ENCODE results near the gene CGNL1. TPM values are rescaled to one million over a fixed set of nuclear protein-coding genes. Genes with fewer than 3 reads are reported as not detected.

CGNL1 gene
- total RNA-seq, 2 experiments from 2014 or later, result not detected

DNA sequence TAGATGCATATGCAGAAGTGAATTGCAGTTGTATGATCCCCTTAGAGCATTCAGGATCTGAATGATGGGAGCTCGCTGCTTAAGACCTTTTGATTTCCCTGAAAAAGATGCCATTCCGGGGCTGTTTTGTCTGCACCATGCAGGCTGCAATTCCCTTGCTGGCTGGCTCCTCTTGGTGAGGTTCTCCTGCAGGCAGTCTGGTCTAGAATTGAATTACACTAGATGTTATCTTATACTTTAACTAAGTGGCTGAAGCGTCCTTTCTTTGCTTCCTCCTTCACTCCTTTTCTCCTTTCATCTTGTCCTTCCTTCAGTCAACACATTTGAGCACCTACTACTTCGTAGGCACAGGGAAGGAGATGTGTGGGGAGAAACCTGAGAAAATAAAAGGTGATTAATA lies 196.8 kb downstream of the CGNL1 start:
- no peaks in the 10 kb centered on the region for H3K9me3 Mint-ChIP-seq (ENCODE audit: insufficient read depth)
- DNase-seq (no peak), ATAC-seq (no peak)
- ChIA-PET POLR2A (no interaction called here), CTCF (interaction anchor here (1.0 to 1.4 kb wide), 2 partner anchors 12 to 13 kb away, joined by 3 to 4 read pairs; no protein-coding TSS in a partner anchor)
- no peak overlapping the region for H3K27ac Mint-ChIP-seq
- H3K36me3 Mint-ChIP-seq (ENCODE audit: low read depth), result no peaks in the 10 kb centered on the region
- H3K27me3 Mint-ChIP-seq (ENCODE audit: low read depth), result peaks cover 5% of the 10 kb centered on the region
- H3K4me3 Mint-ChIP-seq, result no peak overlapping the region
- no peaks in the 10 kb centered on the region for H3K4me1 Mint-ChIP-seq (ENCODE audit: low read depth)

DNA sequence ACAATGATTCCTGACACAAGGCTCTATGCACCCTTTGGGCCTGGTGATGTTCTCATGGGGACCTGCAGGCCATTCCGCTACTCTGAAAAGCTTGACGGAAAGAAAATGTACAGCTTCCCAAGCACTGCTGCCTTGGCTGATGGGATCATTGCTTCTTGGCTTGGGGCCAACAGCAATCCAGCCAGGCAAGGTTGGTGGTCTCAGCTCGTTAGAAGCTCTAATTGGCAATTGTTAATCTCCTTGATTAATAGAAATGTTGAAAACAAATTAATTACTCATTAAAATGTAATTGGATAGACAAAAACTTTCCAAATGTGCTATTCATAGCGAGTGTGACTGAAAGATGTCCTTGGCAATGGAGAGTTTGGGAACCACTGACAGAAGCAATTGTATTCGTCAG lies 199.1 kb downstream of the CGNL1 start:
- H3K9me3 Mint-ChIP-seq (ENCODE audit: insufficient read depth), result no peaks in the 10 kb centered on the region
- ChIA-PET POLR2A (no interaction called here), CTCF (interaction anchor here (1.2 kb wide), 1 partner anchor 15 kb away, joined by 7 read pairs; no protein-coding TSS in a partner anchor)
- no peak overlapping the region for H3K4me3 Mint-ChIP-seq
- DNase-seq (no peak), ATAC-seq (no peak)
- H3K27ac Mint-ChIP-seq, result no peak overlapping the region
- H3K4me1 Mint-ChIP-seq (ENCODE audit: low read depth), result no peaks in the 10 kb centered on the region
- no peaks in the 10 kb centered on the region for H3K36me3 Mint-ChIP-seq (ENCODE audit: low read depth)
- no peaks in the 10 kb centered on the region for H3K27me3 Mint-ChIP-seq (ENCODE audit: low read depth)

DNA sequence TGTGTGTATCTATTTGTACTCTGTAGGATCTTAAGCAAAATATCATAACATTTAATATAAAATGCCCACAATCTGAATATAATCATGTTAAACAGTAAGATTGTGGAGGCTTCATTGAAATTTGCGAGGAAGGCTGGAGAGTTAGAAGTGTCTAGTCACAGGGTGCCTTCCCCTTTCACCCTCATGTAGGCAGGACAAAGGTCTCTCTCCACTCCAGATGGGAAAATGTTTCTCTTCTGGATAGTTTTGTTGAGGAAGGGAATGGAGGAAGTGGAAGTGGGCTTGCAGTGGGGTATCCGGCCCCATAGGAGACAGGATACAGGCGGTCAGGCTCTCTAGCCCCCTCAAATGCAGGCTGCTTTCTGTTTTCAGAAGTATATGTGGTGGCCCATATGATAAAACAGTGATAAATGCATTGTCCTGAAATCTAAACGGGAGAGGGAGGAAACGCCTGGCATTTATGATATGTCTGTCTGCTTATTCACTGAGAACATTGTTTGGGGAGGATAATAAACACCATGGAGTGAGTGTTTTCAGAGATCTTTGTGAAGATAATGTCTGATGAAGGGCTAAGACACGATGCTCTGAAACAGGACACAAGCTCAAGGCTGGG lies 202.1 kb downstream of the CGNL1 start:
- DNase-seq (no peak), ATAC-seq (no peak)
- Mint-ChIP-seq H3K36me3 (ENCODE audit: low read depth) (no peaks in the 10 kb centered on the region), H3K9me3 (ENCODE audit: insufficient read depth) (peaks cover 7% of the 10 kb centered on the region), H3K4me1 (ENCODE audit: low read depth) (no peaks in the 10 kb centered on the region), H3K27me3 (ENCODE audit: low read depth) (peaks cover 3% of the 10 kb centered on the region), H3K4me3 (no peak overlapping the region), H3K27ac (no peak overlapping the region)
- ChIA-PET CTCF (interaction anchor here (1.0 to 1.5 kb wide), 2 partner anchors 17 to 18 kb away, joined by 3 to 4 read pairs; no protein-coding TSS in a partner anchor), POLR2A (no interaction called here)

- DNase-seq, result no peak
- no peaks in the 10 kb centered on the region for H3K36me3 Mint-ChIP-seq (ENCODE audit: low read depth)
- H3K4me3 Mint-ChIP-seq, result no peak overlapping the region
- H3K27ac Mint-ChIP-seq, result no peak overlapping the region
- ChIA-PET CTCF (interaction anchor here (1.0 kb wide), 1 partner anchor 20 kb away, joined by 3 read pairs; no protein-coding TSS in a partner anchor), POLR2A (no interaction called here)
- no peaks in the 10 kb centered on the region for H3K4me1 Mint-ChIP-seq (ENCODE audit: low read depth)
- peaks cover 6% of the 10 kb centered on the region for H3K27me3 Mint-ChIP-seq (ENCODE audit: low read depth)
- peaks cover 9% of the 10 kb centered on the region for H3K9me3 Mint-ChIP-seq (ENCODE audit: insufficient read depth)
- ATAC-seq, result no peak
These were observed 204.1 kb downstream of the CGNL1 start for GRCh38 chr15:57580428-57580827.

DNA sequence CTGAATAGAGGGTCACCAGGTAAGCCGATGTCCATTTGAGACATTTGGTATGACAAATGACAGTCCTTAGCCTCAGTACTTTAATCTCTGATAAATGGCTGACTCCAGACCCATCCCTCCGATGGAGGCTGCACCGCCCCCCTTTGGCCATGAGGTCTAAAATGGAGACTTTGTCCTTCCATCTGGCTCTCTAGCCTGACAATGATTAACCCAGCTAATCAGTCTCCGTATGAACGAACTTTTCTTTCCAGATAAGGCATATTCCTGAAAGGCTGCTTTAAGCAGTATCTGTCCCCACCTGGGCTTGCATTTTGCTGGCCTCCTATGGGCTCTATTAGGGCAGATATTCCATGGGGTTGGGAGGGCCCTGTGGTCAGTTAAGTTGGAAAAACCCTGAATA lies 204.6 kb downstream of the CGNL1 start:
- DNase-seq (no peak), ATAC-seq (no peak)
- H3K4me3 Mint-ChIP-seq, result no peak overlapping the region
- H3K9me3 Mint-ChIP-seq (ENCODE audit: insufficient read depth), result peaks cover 9% of the 10 kb centered on the region
- ChIA-PET POLR2A (no interaction called here), CTCF (no interaction called here)
- peaks cover 6% of the 10 kb centered on the region for H3K27me3 Mint-ChIP-seq (ENCODE audit: low read depth)
- no peaks in the 10 kb centered on the region for H3K4me1 Mint-ChIP-seq (ENCODE audit: low read depth)
- no peak overlapping the region for H3K27ac Mint-ChIP-seq
- no peaks in the 10 kb centered on the region for H3K36me3 Mint-ChIP-seq (ENCODE audit: low read depth)

GRCh38 chr15:57582090-57582489 lies 205.8 kb downstream of the CGNL1 start:
- no peak for ATAC-seq
- DNase-seq, result no peak
- H3K27ac Mint-ChIP-seq, result no peak overlapping the region
- H3K4me1 Mint-ChIP-seq (ENCODE audit: low read depth), result no peaks in the 10 kb centered on the region
- ChIA-PET POLR2A (no interaction called here), CTCF (no interaction called here)
- H3K36me3 Mint-ChIP-seq (ENCODE audit: low read depth), result no peaks in the 10 kb centered on the region
- H3K27me3 Mint-ChIP-seq (ENCODE audit: low read depth), result peaks cover 6% of the 10 kb centered on the region
- H3K4me3 Mint-ChIP-seq, result no peak overlapping the region
- peaks cover 9% of the 10 kb centered on the region for H3K9me3 Mint-ChIP-seq (ENCODE audit: insufficient read depth)

DNA sequence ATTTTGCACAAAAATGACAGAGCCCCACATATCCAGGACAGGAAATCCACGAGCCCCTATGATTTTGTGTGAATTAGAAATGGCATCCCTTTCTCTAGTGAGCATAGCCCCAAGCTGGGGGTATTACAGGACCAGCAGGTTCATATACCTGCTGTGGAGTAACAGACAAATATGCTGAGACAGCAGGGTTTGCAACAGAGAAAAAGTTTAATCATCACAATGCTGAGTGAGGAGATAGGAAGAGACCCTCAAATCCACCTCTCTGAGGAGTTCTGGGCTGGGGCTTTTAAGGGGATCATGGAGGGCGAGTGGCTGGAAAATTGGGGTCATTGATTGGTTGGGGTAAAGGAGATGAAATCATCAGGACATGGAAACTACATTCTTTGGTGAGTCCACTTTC lies 207.0 kb downstream of the CGNL1 start:
- peaks cover 11% of the 10 kb centered on the region for H3K27me3 Mint-ChIP-seq (ENCODE audit: low read depth)
- ATAC-seq, result no peak
- no peaks in the 10 kb centered on the region for H3K4me1 Mint-ChIP-seq (ENCODE audit: low read depth)
- no peak for DNase-seq
- H3K9me3 Mint-ChIP-seq (ENCODE audit: insufficient read depth), result peaks cover 9% of the 10 kb centered on the region
- CTCF ChIA-PET, result no interaction called here
- H3K4me3 Mint-ChIP-seq, result no peak overlapping the region
- POLR2A ChIA-PET, result no interaction called here
- no peak overlapping the region for H3K27ac Mint-ChIP-seq
- H3K36me3 Mint-ChIP-seq (ENCODE audit: low read depth), result no peaks in the 10 kb centered on the region

- DNase-seq, result no peak
- Mint-ChIP-seq H3K4me1 (ENCODE audit: low read depth) (no peaks in the 10 kb centered on the region), H3K9me3 (ENCODE audit: insufficient read depth) (peaks cover 9% of the 10 kb centered on the region), H3K36me3 (ENCODE audit: low read depth) (no peaks in the 10 kb centered on the region), H3K27me3 (ENCODE audit: low read depth) (peaks cover 11% of the 10 kb centered on the region), H3K4me3 (no peak overlapping the region), H3K27ac (no peak overlapping the region)
- ATAC-seq, result no peak
- ChIA-PET CTCF (no interaction called here), POLR2A (no interaction called here)
These were observed 207.4 kb downstream of the CGNL1 start for GRCh38 chr15:57583720-57584119.

- ChIA-PET CTCF (interaction anchor here (1.0 to 2.4 kb wide), 2 partner anchors 27 to 59 kb away, joined by 4 to 12 read pairs; no protein-coding TSS in a partner anchor), POLR2A (no interaction called here)
- H3K27me3 Mint-ChIP-seq (ENCODE audit: low read depth), result peaks cover 33% of the 10 kb centered on the region
- peaks cover 4% of the 10 kb centered on the region for H3K4me1 Mint-ChIP-seq (ENCODE audit: low read depth)
- ATAC-seq, result no peak
- no peak overlapping the region for H3K4me3 Mint-ChIP-seq
- no peaks in the 10 kb centered on the region for H3K36me3 Mint-ChIP-seq (ENCODE audit: low read depth)
- no peak for DNase-seq
- peaks cover 9% of the 10 kb centered on the region for H3K9me3 Mint-ChIP-seq (ENCODE audit: insufficient read depth)
- no peak overlapping the region for H3K27ac Mint-ChIP-seq
These were observed 210.5 kb downstream of the CGNL1 start for GRCh38 chr15:57586661-57587424.

DNA sequence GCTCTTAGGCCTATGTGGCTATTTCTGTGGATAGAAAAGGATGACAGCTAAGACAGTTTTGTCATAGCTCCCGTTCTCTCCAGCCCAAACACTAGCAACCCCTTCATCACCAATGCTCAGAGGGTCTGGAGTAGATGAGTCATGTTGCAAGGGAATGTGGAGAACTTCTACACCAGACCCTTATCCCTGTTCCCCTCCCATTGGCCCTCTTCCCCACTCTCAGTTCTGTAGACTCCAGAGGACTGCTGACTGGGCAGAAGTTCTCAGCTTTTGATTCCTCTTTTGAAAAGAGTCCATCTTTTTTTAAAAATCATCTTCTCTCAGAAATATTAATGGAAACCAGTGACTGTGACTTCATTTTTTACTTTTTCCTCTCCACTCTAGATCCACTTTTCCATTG lies 213.0 kb downstream of the CGNL1 start:
- POLR2A ChIA-PET, result no interaction called here
- ATAC-seq, result no peak
- H3K27me3 Mint-ChIP-seq (ENCODE audit: low read depth), result peaks cover 44% of the 10 kb centered on the region
- H3K27ac Mint-ChIP-seq, result no peak overlapping the region
- no peaks in the 10 kb centered on the region for H3K36me3 Mint-ChIP-seq (ENCODE audit: low read depth)
- peaks cover 4% of the 10 kb centered on the region for H3K4me1 Mint-ChIP-seq (ENCODE audit: low read depth)
- H3K4me3 Mint-ChIP-seq, result no peak overlapping the region
- CTCF ChIA-PET, result interaction anchor here (3.1 kb wide), 1 partner anchor 28 kb away, joined by 12 read pairs; no protein-coding TSS in a partner anchor
- no peak for DNase-seq
- no peaks in the 10 kb centered on the region for H3K9me3 Mint-ChIP-seq (ENCODE audit: insufficient read depth)

GRCh38 chr15:57589754-57590153 lies 213.4 kb downstream of the CGNL1 start:
- no peak overlapping the region for H3K27ac Mint-ChIP-seq
- ChIA-PET CTCF (interaction anchor here (3.1 kb wide), 1 partner anchor 29 kb away, joined by 12 read pairs; no protein-coding TSS in a partner anchor), POLR2A (no interaction called here)
- peaks cover 4% of the 10 kb centered on the region for H3K4me1 Mint-ChIP-seq (ENCODE audit: low read depth)
- DNase-seq (no peak), ATAC-seq (no peak)
- H3K27me3 Mint-ChIP-seq (ENCODE audit: low read depth), result peaks cover 49% of the 10 kb centered on the region
- no peak overlapping the region for H3K4me3 Mint-ChIP-seq
- no peaks in the 10 kb centered on the region for H3K9me3 Mint-ChIP-seq (ENCODE audit: insufficient read depth)
- no peaks in the 10 kb centered on the region for H3K36me3 Mint-ChIP-seq (ENCODE audit: low read depth)

GRCh38 chr15:57591237-57591821 lies 215.0 kb downstream of the CGNL1 start:
- H3K4me1 Mint-ChIP-seq (ENCODE audit: low read depth), result peaks cover 4% of the 10 kb centered on the region

More at GRCh38 chr15:57591237-57591821, 215.0 kb downstream of the CGNL1 start:
- no peak for DNase-seq
- Mint-ChIP-seq H3K4me3 (peak overlapping the region; percentile 19), H3K27me3 (ENCODE audit: low read depth) (peaks cover 51% of the 10 kb centered on the region), H3K27ac (no peak overlapping the region), H3K36me3 (ENCODE audit: low read depth) (no peaks in the 10 kb centered on the region), H3K9me3 (ENCODE audit: insufficient read depth) (no peaks in the 10 kb centered on the region)
- POLR2A ChIA-PET, result no interaction called here
- CTCF ChIA-PET, result interaction anchor here (3.1 kb wide), 1 partner anchor 31 kb away, joined by 12 read pairs; no protein-coding TSS in a partner anchor
- peak; percentile 9 for ATAC-seq

Measured in activated CD8-positive, alpha-beta T cell treated with anti-CD3 and anti-CD28 coated beads, Interleukin-2, amount 10 ng/mL, durations not matched to agents 7 days and 5 days (primary cell).